IMR-90 (cell line): Measurements from ENCODE around the gene STARD4.

Experiments
- BHLHE40 ChIP-seq: fragments of 150-350 bp; IDR thresholded peaks from 2 replicates; pipeline ENCODE4 v1.6.1; 2016; ENCODE audit warnings: mild to moderate bottlenecking, low read depth, low read length
- CEBPB ChIP-seq: IDR thresholded peaks from 2 replicates; pipeline ENCODE4 v1.6.1; 2012; ENCODE audit warnings: low read depth, low read length, improper control_type of control experiment
- FOS ChIP-seq: fragments of 150-350 bp; IDR thresholded peaks from 2 replicates; pipeline ENCODE4 v1.6.1; 2016; ENCODE audit warnings: low read depth, low read length
- MAFK ChIP-seq: IDR thresholded peaks from 2 replicates; pipeline ENCODE4 v1.6.1; 2012; ENCODE audit warnings: low read depth, low read length, improper control_type of control experiment
- MXI1 ChIP-seq: IDR thresholded peaks from 2 replicates; pipeline ENCODE4 v1.6.1; 2012; ENCODE audit warnings: low read depth, mild to moderate bottlenecking, low read length, moderate library complexity, borderline replicate concordance
- POLR2A ChIP-seq: IDR thresholded peaks from 2 replicates; pipeline ENCODE4 v1.6.1; 2012; ENCODE audit warnings: mild to moderate bottlenecking, low read depth, low read length
- RAD21 ChIP-seq: IDR thresholded peaks from 2 replicates; pipeline ENCODE4 v1.6.1; 2012; ENCODE audit warnings: low read length, improper control_type of control experiment
- RCOR1 ChIP-seq: IDR thresholded peaks from 2 replicates; pipeline ENCODE4 v1.6.1; 2012; ENCODE audit warnings: mild to moderate bottlenecking, low read length, improper control_type of control experiment; ENCODE audit not compliant: insufficient replicate concordance
- RFX5 ChIP-seq: IDR thresholded peaks from 2 replicates; pipeline ENCODE4 v1.8.0; 2012; ENCODE audit warnings: low read depth, mild to moderate bottlenecking, low read length, moderate library complexity
- SMC3 ChIP-seq: fragments of 150-350 bp; IDR thresholded peaks from 2 replicates; pipeline ENCODE4 v1.6.1; 2016; ENCODE audit warnings: low read depth, mild to moderate bottlenecking, antibody characterized with exemption, low read length, moderate library complexity
- TF ChIP-seq, protein P1 (sequence below): fragments of 150-350 bp; IDR thresholded peaks from 2 replicates; pipeline ENCODE4 v1.6.1; 2017; ENCODE audit warnings: mild to moderate bottlenecking, antibody characterized with exemption, low read length, low read depth
- TF ChIP-seq, protein P2 (sequence below): conservative IDR thresholded peaks from 2 replicates; pipeline ENCODE4 v1.5.1; 2012; ENCODE audit warnings: mild to moderate bottlenecking, low read depth, low read length, improper control_type of control experiment
- TF ChIP-seq, protein P3 (sequence below): fragments of 150-350 bp; IDR thresholded peaks from 2 replicates; pipeline ENCODE4 v1.6.1; 2016; ENCODE audit warnings: low read depth, mild to moderate bottlenecking, low read length, moderate library complexity, borderline replicate concordance

DNA sequence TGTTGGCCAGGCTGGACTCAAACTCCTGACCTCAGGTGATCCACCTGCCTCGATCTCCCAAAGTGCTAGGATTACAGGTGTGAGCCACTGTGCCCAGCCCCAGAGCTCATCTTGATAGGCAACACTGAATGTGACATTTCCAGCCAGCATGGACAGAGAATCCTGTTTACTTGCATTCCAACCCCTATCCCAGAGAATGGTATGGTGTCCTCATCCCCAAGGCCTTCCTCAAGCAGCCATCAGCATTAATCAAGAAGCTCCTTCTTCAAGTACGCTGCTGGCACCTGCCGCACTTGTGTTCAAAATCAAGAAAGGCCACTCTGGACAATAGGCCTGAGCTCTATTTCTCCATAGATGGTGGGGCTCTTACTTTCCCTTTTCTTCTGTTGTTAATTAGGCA is 40.2 kb downstream of the STARD4 start:
- no peak for TF ChIP-seq RCOR1
- TF ChIP-seq, protein P1, sequence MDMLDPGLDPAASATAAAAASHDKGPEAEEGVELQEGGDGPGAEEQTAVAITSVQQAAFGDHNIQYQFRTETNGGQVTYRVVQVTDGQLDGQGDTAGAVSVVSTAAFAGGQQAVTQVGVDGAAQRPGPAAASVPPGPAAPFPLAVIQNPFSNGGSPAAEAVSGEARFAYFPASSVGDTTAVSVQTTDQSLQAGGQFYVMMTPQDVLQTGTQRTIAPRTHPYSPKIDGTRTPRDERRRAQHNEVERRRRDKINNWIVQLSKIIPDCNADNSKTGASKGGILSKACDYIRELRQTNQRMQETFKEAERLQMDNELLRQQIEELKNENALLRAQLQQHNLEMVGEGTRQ: no peak
- TF ChIP-seq POLR2A: no peak
- TF ChIP-seq FOS: no peak
- TF ChIP-seq CEBPB: no peak
- TF ChIP-seq, protein P2, sequence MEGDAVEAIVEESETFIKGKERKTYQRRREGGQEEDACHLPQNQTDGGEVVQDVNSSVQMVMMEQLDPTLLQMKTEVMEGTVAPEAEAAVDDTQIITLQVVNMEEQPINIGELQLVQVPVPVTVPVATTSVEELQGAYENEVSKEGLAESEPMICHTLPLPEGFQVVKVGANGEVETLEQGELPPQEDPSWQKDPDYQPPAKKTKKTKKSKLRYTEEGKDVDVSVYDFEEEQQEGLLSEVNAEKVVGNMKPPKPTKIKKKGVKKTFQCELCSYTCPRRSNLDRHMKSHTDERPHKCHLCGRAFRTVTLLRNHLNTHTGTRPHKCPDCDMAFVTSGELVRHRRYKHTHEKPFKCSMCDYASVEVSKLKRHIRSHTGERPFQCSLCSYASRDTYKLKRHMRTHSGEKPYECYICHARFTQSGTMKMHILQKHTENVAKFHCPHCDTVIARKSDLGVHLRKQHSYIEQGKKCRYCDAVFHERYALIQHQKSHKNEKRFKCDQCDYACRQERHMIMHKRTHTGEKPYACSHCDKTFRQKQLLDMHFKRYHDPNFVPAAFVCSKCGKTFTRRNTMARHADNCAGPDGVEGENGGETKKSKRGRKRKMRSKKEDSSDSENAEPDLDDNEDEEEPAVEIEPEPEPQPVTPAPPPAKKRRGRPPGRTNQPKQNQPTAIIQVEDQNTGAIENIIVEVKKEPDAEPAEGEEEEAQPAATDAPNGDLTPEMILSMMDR: no peak
- TF ChIP-seq, protein P3, sequence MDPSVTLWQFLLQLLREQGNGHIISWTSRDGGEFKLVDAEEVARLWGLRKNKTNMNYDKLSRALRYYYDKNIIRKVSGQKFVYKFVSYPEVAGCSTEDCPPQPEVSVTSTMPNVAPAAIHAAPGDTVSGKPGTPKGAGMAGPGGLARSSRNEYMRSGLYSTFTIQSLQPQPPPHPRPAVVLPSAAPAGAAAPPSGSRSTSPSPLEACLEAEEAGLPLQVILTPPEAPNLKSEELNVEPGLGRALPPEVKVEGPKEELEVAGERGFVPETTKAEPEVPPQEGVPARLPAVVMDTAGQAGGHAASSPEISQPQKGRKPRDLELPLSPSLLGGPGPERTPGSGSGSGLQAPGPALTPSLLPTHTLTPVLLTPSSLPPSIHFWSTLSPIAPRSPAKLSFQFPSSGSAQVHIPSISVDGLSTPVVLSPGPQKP: no peak
- TF ChIP-seq RAD21: no peak
- TF ChIP-seq BHLHE40: no peak
- no peak for TF ChIP-seq SMC3
- no peak for TF ChIP-seq MXI1
- no peak for TF ChIP-seq RFX5
- no peak for TF ChIP-seq MAFK
